Superior temporal gyrus (tissue), 1 donor: ENCODE measurements around the gene HS1BP3.

Source experiments
- DNase-seq: peaks from one replicate; pipeline ENCODE4 v3.0.0-alpha.2; 2016; ENCODE audit errors: extremely low spot score

The HS1BP3 gene

GRCh38 chr2:20674974-20675679, 24.2 kb upstream of the HS1BP3 start:
- no peak for DNase-seq

- DNase-seq = no peak
Observed at GRCh38 chr2:20674309-20674965, 23.5 kb upstream of the HS1BP3 start.

- no peak for DNase-seq
Observed at GRCh38 chr2:20673686-20674308, 22.9 kb upstream of the HS1BP3 start.

GRCh38 chr2:20672201-20672951, 21.5 kb upstream of the HS1BP3 start:
- no peak for DNase-seq

- DNase-seq = no peak
Observed at GRCh38 chr2:20671736-20672080, 20.8 kb upstream of the HS1BP3 start.

GRCh38 chr2:20671036-20671735, 20.3 kb upstream of the HS1BP3 start:
- no peak for DNase-seq

- no peak for DNase-seq
Observed at GRCh38 chr2:20670315-20671035, 19.6 kb upstream of the HS1BP3 start.

GRCh38 chr2:20669562-20670314, 18.8 kb upstream of the HS1BP3 start:
- DNase-seq = no peak

GRCh38 chr2:20668871-20669475, 18.1 kb upstream of the HS1BP3 start:
- no peak for DNase-seq

GRCh38 chr2:20668451-20668850, 17.6 kb upstream of the HS1BP3 start:
- DNase-seq = no peak

GRCh38 chr2:20667531-20668401, 16.9 kb upstream of the HS1BP3 start:
- no peak for DNase-seq

GRCh38 chr2:20667151-20667530, 16.2 kb upstream of the HS1BP3 start:
- DNase-seq = no peak

- DNase-seq = no peak
Observed at GRCh38 chr2:20666304-20667150, 15.6 kb upstream of the HS1BP3 start, which contains the start of gene GDF7. TSS of gene GDF7 (plus strand) at chr2:20667144. CDS start at chr2:20667240, 96 bp downstream.

- no peak for DNase-seq
Observed at GRCh38 chr2:20666005-20666303, 15.1 kb upstream of the HS1BP3 start.

GRCh38 chr2:20665243-20666004, 14.5 kb upstream of the HS1BP3 start:
- DNase-seq = no peak

GRCh38 chr2:20664431-20665242, 13.7 kb upstream of the HS1BP3 start:
- DNase-seq = no peak

- no peak for DNase-seq
Observed at GRCh38 chr2:20664071-20664390, 13.1 kb upstream of the HS1BP3 start.
